ENCODE results near the gene TNFSF9.

TNFSF9 gene

GRCh38 chr19:6509118-6509971, 21.5 kb upstream of the TNFSF9 start:
- Histone ChIP-seq H3K36me3 (ENCODE audit: control insufficient read depth, insufficient read depth, low read length) (no peaks in the 10 kb centered on the region), H3K4me3 (ENCODE audit: extremely low read depth, insufficient read depth, low read length, poor library complexity, severe bottlenecking) (no peak overlapping the region), H3K4me1 (ENCODE audit: control insufficient read depth, insufficient read depth, low read length, poor library complexity, severe bottlenecking) (no peaks in the 10 kb centered on the region), H3K27ac (ENCODE audit: low read depth, low read length, severe bottlenecking) (no peak overlapping the region), H3K9me3 (ENCODE audit: control insufficient read depth, low read length) (no peaks in the 10 kb centered on the region)
- 89 to 90% methylated on average over 16 to 18 of the region's 20 CpGs for WGBS, 2 experiments (ENCODE audit: insufficient coverage in 2 of 2)

DNA sequence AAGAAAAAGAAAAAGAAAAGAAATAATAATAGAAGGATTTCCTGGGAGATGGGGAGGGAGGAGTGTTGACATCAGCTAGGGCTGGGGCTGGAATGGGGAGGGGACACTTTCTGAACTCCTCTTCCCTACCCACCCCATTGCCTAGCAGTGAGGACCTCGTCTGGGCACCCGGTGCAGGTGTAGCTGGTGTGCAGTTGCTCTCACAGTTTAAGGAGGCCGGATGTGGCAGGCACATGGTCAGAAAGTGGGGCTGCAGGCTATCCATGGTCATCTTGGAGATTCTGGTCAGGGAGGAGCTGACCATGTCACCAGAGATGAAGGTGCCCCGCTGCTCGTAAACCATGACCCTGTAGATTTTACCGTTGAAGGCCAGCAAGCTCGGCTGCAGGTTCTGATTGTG, 20.2 kb upstream of the TNFSF9 start:
- no peak overlapping the region for H3K27ac ChIP-seq (ENCODE audit: low read depth, low read length, severe bottlenecking)
- no peaks in the 10 kb centered on the region for H3K36me3 ChIP-seq (ENCODE audit: control insufficient read depth, insufficient read depth, low read length)
- no peak overlapping the region for H3K4me3 ChIP-seq (ENCODE audit: extremely low read depth, insufficient read depth, low read length, poor library complexity, severe bottlenecking)
- WGBS, 2 experiments (ENCODE audit: insufficient coverage in 2 of 2): 97 to 100% methylated on average over 4 to 7 of the region's 7 CpGs
- H3K9me3 ChIP-seq (ENCODE audit: control insufficient read depth, low read length): no peaks in the 10 kb centered on the region
- no peaks in the 10 kb centered on the region for H3K4me1 ChIP-seq (ENCODE audit: control insufficient read depth, insufficient read depth, low read length, poor library complexity, severe bottlenecking)

- H3K4me1 ChIP-seq (ENCODE audit: control insufficient read depth, insufficient read depth, low read length, poor library complexity, severe bottlenecking): peaks cover 3% of the 10 kb centered on the region
- WGBS, 2 experiments (ENCODE audit: insufficient coverage in 2 of 2): 87 to 89% methylated on average over 5 to 7 of the region's 9 CpGs
- H3K4me3 ChIP-seq (ENCODE audit: extremely low read depth, insufficient read depth, low read length, poor library complexity, severe bottlenecking): no peak overlapping the region
- no peak overlapping the region for H3K27ac ChIP-seq (ENCODE audit: low read depth, low read length, severe bottlenecking)
- no peaks in the 10 kb centered on the region for H3K9me3 ChIP-seq (ENCODE audit: control insufficient read depth, low read length)
- no peaks in the 10 kb centered on the region for H3K36me3 ChIP-seq (ENCODE audit: control insufficient read depth, insufficient read depth, low read length)
These were observed 16.7 kb upstream of the TNFSF9 start for GRCh38 chr19:6514089-6514488.

- Histone ChIP-seq H3K36me3 (ENCODE audit: control insufficient read depth, insufficient read depth, low read length) (no peaks in the 10 kb centered on the region), H3K4me1 (ENCODE audit: control insufficient read depth, insufficient read depth, low read length, poor library complexity, severe bottlenecking) (peaks cover 3% of the 10 kb centered on the region), H3K4me3 (ENCODE audit: extremely low read depth, insufficient read depth, low read length, poor library complexity, severe bottlenecking) (no peak overlapping the region), H3K27ac (ENCODE audit: low read depth, low read length, severe bottlenecking) (no peak overlapping the region), H3K9me3 (ENCODE audit: control insufficient read depth, low read length) (no peaks in the 10 kb centered on the region)
- 87 to 89% methylated on average over 10 to 12 of the region's 15 CpGs for WGBS, 2 experiments (ENCODE audit: insufficient coverage in 2 of 2)
These were observed 15.8 kb upstream of the TNFSF9 start for GRCh38 chr19:6514926-6515544.

DNA sequence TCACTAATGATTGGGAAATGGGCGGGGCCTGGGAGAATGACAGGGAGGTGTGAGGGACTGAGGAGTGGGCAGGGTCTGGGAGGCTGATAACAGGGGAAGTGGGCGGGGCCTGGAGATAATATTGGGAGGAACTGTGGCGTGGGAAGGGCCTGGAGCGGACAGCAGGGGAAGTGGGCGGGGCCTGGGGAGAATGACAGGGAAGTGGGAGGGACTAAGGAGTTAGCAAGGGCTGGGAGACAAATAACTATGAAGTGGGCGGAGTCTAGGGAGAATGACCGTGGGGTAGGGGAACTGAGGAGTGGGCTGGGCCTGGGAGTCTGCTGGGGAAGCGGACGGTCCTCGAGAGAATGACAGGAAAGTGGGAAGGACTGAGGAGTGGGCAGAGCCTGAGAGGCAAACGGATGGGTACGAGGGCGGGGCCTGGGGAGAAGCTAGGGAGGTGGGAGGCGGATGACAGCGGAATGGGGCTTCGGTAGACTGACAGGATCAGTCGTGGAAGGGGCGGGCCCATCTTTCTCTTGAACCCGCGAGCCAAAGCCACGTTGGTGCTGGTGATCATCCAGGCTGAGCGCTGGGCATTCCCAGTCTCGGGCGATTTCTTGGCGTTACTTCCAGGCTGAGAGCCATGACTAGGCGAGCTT, 14.7 kb upstream of the TNFSF9 start:
- no peaks in the 10 kb centered on the region for H3K9me3 ChIP-seq (ENCODE audit: control insufficient read depth, low read length)
- H3K4me3 ChIP-seq (ENCODE audit: extremely low read depth, insufficient read depth, low read length, poor library complexity, severe bottlenecking): peak overlapping the region; percentile 52
- WGBS, 2 experiments (ENCODE audit: insufficient coverage in 2 of 2): 0 to 4% methylated on average over 21 to 25 of the region's 26 CpGs
- H3K27ac ChIP-seq (ENCODE audit: low read depth, low read length, severe bottlenecking): peak overlapping the region; percentile 45
- H3K36me3 ChIP-seq (ENCODE audit: control insufficient read depth, insufficient read depth, low read length): no peaks in the 10 kb centered on the region
- H3K4me1 ChIP-seq (ENCODE audit: control insufficient read depth, insufficient read depth, low read length, poor library complexity, severe bottlenecking): peaks cover 3% of the 10 kb centered on the region

GRCh38 chr19:6516659-6517291, 14.1 kb upstream of the TNFSF9 start:
- 0 to 1% methylated on average over 14 to 31 of the region's 38 CpGs for WGBS, 2 experiments (ENCODE audit: insufficient coverage in 2 of 2)
- peak overlapping the region; percentile 45 for H3K27ac ChIP-seq (ENCODE audit: low read depth, low read length, severe bottlenecking)
- no peaks in the 10 kb centered on the region for H3K36me3 ChIP-seq (ENCODE audit: control insufficient read depth, insufficient read depth, low read length)
- H3K4me1 ChIP-seq (ENCODE audit: control insufficient read depth, insufficient read depth, low read length, poor library complexity, severe bottlenecking): peaks cover 3% of the 10 kb centered on the region
- H3K4me3 ChIP-seq (ENCODE audit: extremely low read depth, insufficient read depth, low read length, poor library complexity, severe bottlenecking): peak overlapping the region; percentile 52
- no peaks in the 10 kb centered on the region for H3K9me3 ChIP-seq (ENCODE audit: control insufficient read depth, low read length)

- Histone ChIP-seq H3K27ac (ENCODE audit: low read depth, low read length, severe bottlenecking) (no peak overlapping the region), H3K4me1 (ENCODE audit: control insufficient read depth, insufficient read depth, low read length, poor library complexity, severe bottlenecking) (peaks cover 3% of the 10 kb centered on the region), H3K36me3 (ENCODE audit: control insufficient read depth, insufficient read depth, low read length) (no peaks in the 10 kb centered on the region), H3K9me3 (ENCODE audit: control insufficient read depth, low read length) (no peaks in the 10 kb centered on the region), H3K4me3 (ENCODE audit: extremely low read depth, insufficient read depth, low read length, poor library complexity, severe bottlenecking) (no peak overlapping the region)
- WGBS, 2 experiments (ENCODE audit: insufficient coverage in 2 of 2): 73 to 77% methylated on average over 12 to 13 of the region's 14 CpGs
These were observed 12.5 kb upstream of the TNFSF9 start for GRCh38 chr19:6518145-6518911.

GRCh38 chr19:6519289-6519688, 11.5 kb upstream of the TNFSF9 start:
- Histone ChIP-seq H3K4me3 (ENCODE audit: extremely low read depth, insufficient read depth, low read length, poor library complexity, severe bottlenecking) (no peak overlapping the region), H3K27ac (ENCODE audit: low read depth, low read length, severe bottlenecking) (no peak overlapping the region), H3K4me1 (ENCODE audit: control insufficient read depth, insufficient read depth, low read length, poor library complexity, severe bottlenecking) (peaks cover 3% of the 10 kb centered on the region), H3K9me3 (ENCODE audit: control insufficient read depth, low read length) (no peaks in the 10 kb centered on the region), H3K36me3 (ENCODE audit: control insufficient read depth, insufficient read depth, low read length) (no peaks in the 10 kb centered on the region)
- WGBS, 2 experiments (ENCODE audit: insufficient coverage in 2 of 2): 63 to 90% methylated on average over 1 to 2 of the region's 2 CpGs

DNA sequence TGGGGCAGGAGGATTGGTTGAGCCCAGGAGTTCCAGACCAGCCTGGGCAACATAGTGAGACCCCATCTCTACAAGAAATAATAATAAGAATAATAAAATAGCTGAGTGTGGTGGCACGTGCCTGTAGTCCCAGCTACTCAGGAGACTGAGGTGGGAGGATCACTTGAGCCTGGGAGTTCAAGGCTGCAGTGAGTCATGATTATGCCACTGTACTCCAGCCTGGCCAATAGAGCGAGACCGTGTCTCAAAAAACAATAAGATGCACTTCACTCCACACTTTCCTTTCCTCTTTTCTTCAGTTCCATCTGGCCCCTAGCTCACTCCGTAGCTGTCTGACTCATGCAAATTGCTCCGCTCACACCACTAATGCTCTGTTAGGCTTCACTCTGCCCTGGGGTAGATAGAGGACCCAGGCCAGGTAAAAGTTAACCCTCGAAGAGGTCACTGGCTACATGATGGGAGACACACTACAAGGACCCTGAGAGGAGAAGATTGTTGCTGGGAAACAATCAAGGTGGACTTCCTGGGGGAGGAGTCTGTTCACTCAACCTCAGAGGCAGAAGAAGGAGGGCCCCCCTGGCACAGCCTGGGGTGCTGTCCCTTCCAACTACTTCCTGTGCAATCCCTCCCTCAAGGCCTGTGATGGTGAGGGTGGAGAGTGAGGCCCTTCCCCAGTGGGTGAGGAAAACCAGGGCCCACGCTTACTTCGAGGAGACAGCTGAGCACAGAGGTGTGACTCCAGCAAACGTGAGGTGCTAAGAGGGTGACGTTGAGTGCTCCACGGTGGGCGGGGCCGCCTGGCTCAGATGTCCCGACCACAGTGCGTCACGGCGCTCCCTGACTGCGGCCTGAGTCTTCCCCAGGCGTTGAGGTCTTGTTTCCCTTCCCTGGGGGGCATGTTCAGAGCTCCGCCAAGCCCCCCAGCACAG, 8.8 kb upstream of the TNFSF9 start:
- Histone ChIP-seq H3K9me3 (ENCODE audit: control insufficient read depth, low read length) (no peaks in the 10 kb centered on the region), H3K4me3 (ENCODE audit: extremely low read depth, insufficient read depth, low read length, poor library complexity, severe bottlenecking) (no peak overlapping the region)
- WGBS, 2 experiments (ENCODE audit: insufficient coverage in 2 of 2): 72 to 74% methylated on average over 18 to 20 of the region's 20 CpGs

More for the DNA sequence above, 8.8 kb upstream of the TNFSF9 start:
- H3K36me3 ChIP-seq (ENCODE audit: control insufficient read depth, insufficient read depth, low read length): no peaks in the 10 kb centered on the region
- no peak overlapping the region for H3K27ac ChIP-seq (ENCODE audit: low read depth, low read length, severe bottlenecking)
- peaks cover 3% of the 10 kb centered on the region for H3K4me1 ChIP-seq (ENCODE audit: control insufficient read depth, insufficient read depth, low read length, poor library complexity, severe bottlenecking)

Data from mesodermal cell (in vitro differentiated cells).